SK-N-MC (cell line): ENCODE results near the gene SPATA2L.

Source experiments
- EZH2 ChIP-seq: fragments of 200-600 bp; sonication (generic); IDR thresholded peaks from one replicate; pipeline ENCODE4 v1.6.1; 2017; ENCODE audit warnings: antibody characterized with exemption
- POLR2AphosphoS5 ChIP-seq: IDR thresholded peaks from 2 replicates; pipeline ENCODE4 v1.6.1; 2012; ENCODE audit warnings: mild to moderate bottlenecking, low read depth, low read length, borderline replicate concordance

- TF ChIP-seq EZH2: no peak
- no peak for TF ChIP-seq POLR2AphosphoS5
Measured at GRCh38 chr16:89700100-89700648, 1.3 kb downstream of the SPATA2L start.
